ENCODE results near the gene ACMSD.
A peak's percentile ranks its signal among the peaks of the same experiment; 100 is the strongest.
"Not testable (repeated sequence)": the region's sequence is repeated elsewhere in the genome, so short reads cannot be mapped to it uniquely, and the experiment has no call there.

ACMSD gene

GRCh38 chr2:134838143-134838620, at the start of gene ACMSD:
Gene ACMSD (plus strand): TSS chr2:134838616. CDS start chr2:134838683, 67 bp downstream.
- DNase-seq = no peak

GRCh38 chr2:134790487-134790886, 47.9 kb upstream of the ACMSD start:
- DNase-seq = no peak

- no peak for DNase-seq
Observed at GRCh38 chr2:134791616-134792015, 46.8 kb upstream of the ACMSD start.

- peak; percentile 44 for DNase-seq
Observed at GRCh38 chr2:134792186-134792585, 46.2 kb upstream of the ACMSD start.

- no peak for DNase-seq
Observed at GRCh38 chr2:134795765-134796164, 42.7 kb upstream of the ACMSD start.

GRCh38 chr2:134796373-134796772, 42.0 kb upstream of the ACMSD start:
- no peak for DNase-seq

GRCh38 chr2:134799936-134800335, 38.5 kb upstream of the ACMSD start:
- no peak for DNase-seq

GRCh38 chr2:134800341-134800740, 38.1 kb upstream of the ACMSD start:
- no peak for DNase-seq

- DNase-seq = not testable (repeated sequence)
Observed at GRCh38 chr2:134803609-134804405, 34.6 kb upstream of the ACMSD start.

GRCh38 chr2:134815741-134816140, 22.7 kb upstream of the ACMSD start:
- no peak for DNase-seq

GRCh38 chr2:134818321-134818720, 20.1 kb upstream of the ACMSD start:
- no peak for DNase-seq

- no peak for DNase-seq
Observed at GRCh38 chr2:134819334-134819733, 19.1 kb upstream of the ACMSD start.

GRCh38 chr2:134823431-134823830, 15.0 kb upstream of the ACMSD start:
- DNase-seq = no peak

- no peak for DNase-seq
Observed at GRCh38 chr2:134823832-134824231, 14.6 kb upstream of the ACMSD start.

GRCh38 chr2:134825716-134826115, 12.7 kb upstream of the ACMSD start:
- not testable (repeated sequence) for DNase-seq

GRCh38 chr2:134835471-134835870, 2.9 kb upstream of the ACMSD start:
- DNase-seq = no peak

- no peak for DNase-seq
Observed at GRCh38 chr2:134836986-134837385, 1.4 kb upstream of the ACMSD start.

GRCh38 chr2:134839649-134840048, 1.2 kb downstream of the ACMSD start:
- peak; percentile 51 for DNase-seq

GRCh38 chr2:134842930-134843490, 4.6 kb downstream of the ACMSD start:
- DNase-seq = no peak

- DNase-seq = no peak
Observed at GRCh38 chr2:134843968-134844367, 5.6 kb downstream of the ACMSD start.

- no peak for DNase-seq
Observed at GRCh38 chr2:134845028-134845427, 6.6 kb downstream of the ACMSD start.

- DNase-seq = no peak
Observed at GRCh38 chr2:134845719-134846118, 7.3 kb downstream of the ACMSD start.

GRCh38 chr2:134846213-134846612, 7.8 kb downstream of the ACMSD start:
- DNase-seq = no peak

- DNase-seq = not testable (repeated sequence)
Observed at GRCh38 chr2:134847582-134847981, 9.2 kb downstream of the ACMSD start.

- DNase-seq = no peak
Observed at GRCh38 chr2:134852518-134852917, 14.1 kb downstream of the ACMSD start.
